CD4-positive, CD25-positive, alpha-beta regulatory T cell (primary cell): ENCODE measurements around the gene FOCAD. TPM values are rescaled to one million over a fixed set of nuclear protein-coding genes. Genes with fewer than 3 reads are reported as not detected.

Source experiments
- ATAC-seq, 2 donors: fragments of 150-1000 bp; cut with Tn5 transposase; one replicate each; pipeline ENCODE4 v1.10.0; 2021; ENCODE audit warnings: low read depth in 2 of 2, moderate number of reproducible peaks in 2 of 2, moderate library complexity in 1 of 2
- DNase-seq, 3 donors: peaks; one replicate each; pipeline versions ENCODE4 v3.0.0 to v3.0.0-alpha.2; 2012 to 2022; ENCODE audit warnings: mixed read lengths in 1 of 3
- H3K27ac ChIP-seq: one replicate; pipeline ENCODE4 v1.7.0; 2013; ENCODE audit warnings: mild to moderate bottlenecking, low read length; ENCODE audit not compliant: insufficient read depth, poor library complexity, severe bottlenecking
- H3K27me3 ChIP-seq: one replicate; pipeline ENCODE4 v1.7.0; 2013; ENCODE audit warnings: low read length; ENCODE audit not compliant: control insufficient read depth, insufficient read depth
- H3K36me3 ChIP-seq: one replicate; pipeline ENCODE4 v1.7.0; 2013; ENCODE audit warnings: mild to moderate bottlenecking, low read length, moderate library complexity; ENCODE audit not compliant: control insufficient read depth, insufficient read depth
- H3K4me1 ChIP-seq: 2 replicates; pipeline ENCODE4 v1.7.0; 2013; ENCODE audit warnings: mild to moderate bottlenecking, low read length; ENCODE audit not compliant: insufficient read depth, control insufficient read depth, poor library complexity, severe bottlenecking
- H3K4me3 ChIP-seq: one replicate; pipeline ENCODE4 v1.7.0; 2013; ENCODE audit warnings: low read depth, mild to moderate bottlenecking, low read length, moderate library complexity
- H3K9me3 ChIP-seq, 2 experiments: 1 replicate in 1 of 2; 2 replicates in 1 of 2; pipeline ENCODE4 v1.7.0; 2013; ENCODE audit warnings: low read length in 2 of 2, mild to moderate bottlenecking in 1 of 2, moderate library complexity in 1 of 2; ENCODE audit not compliant: control insufficient read depth in 2 of 2
- H3K27ac Mint-ChIP-seq, 3 donors: one replicate each; pipeline ENCODE4 v1.8.0; 2020 to 2022; ENCODE audit warnings: mild to moderate bottlenecking in 3 of 3, mixed read lengths in 3 of 3, moderate library complexity in 2 of 3
- H3K27me3 Mint-ChIP-seq: one replicate; pipeline ENCODE4 v1.8.0; 2022; ENCODE audit warnings: mild to moderate bottlenecking, mixed read lengths
- H3K36me3 Mint-ChIP-seq: one replicate; pipeline ENCODE4 v1.8.0; 2020; ENCODE audit warnings: mixed read lengths
- H3K4me1 Mint-ChIP-seq, 4 donors: one replicate each; pipeline ENCODE4 v1.8.0; 2020 to 2022; ENCODE audit warnings: mixed read lengths in 4 of 4, mild to moderate bottlenecking in 1 of 4
- H3K4me3 Mint-ChIP-seq, 4 donors: one replicate each; pipeline ENCODE4 v1.8.0; 2020 to 2022; ENCODE audit warnings: mild to moderate bottlenecking in 4 of 4, mixed read lengths in 4 of 4, moderate library complexity in 3 of 4
- H3K9me3 Mint-ChIP-seq, 7 donors: one replicate each; pipeline ENCODE4 v1.8.0; 2020 to 2022; ENCODE audit warnings: mixed read lengths in 7 of 7, mild to moderate bottlenecking in 3 of 7, moderate library complexity in 2 of 7
- polyA plus RNA-seq, 4 donors: library from polyadenylated mRNA; unstranded; fragments of 300-500 nt; fragmentation: Illumina TruSeq; gene quantifications; one replicate each; pipeline ENCODE4 v1.2.3, GENCODE V29; 2021
- total RNA-seq: library from RNA; stranded (reverse); gene quantifications from one replicate; pipeline ENCODE4 v1.2.3, GENCODE V29; 2022

FOCAD gene
- total and polyA plus RNA-seq, 5 donors from 2014 or later, result 9.0 to 19.6 (median 13.4) TPM

DNA sequence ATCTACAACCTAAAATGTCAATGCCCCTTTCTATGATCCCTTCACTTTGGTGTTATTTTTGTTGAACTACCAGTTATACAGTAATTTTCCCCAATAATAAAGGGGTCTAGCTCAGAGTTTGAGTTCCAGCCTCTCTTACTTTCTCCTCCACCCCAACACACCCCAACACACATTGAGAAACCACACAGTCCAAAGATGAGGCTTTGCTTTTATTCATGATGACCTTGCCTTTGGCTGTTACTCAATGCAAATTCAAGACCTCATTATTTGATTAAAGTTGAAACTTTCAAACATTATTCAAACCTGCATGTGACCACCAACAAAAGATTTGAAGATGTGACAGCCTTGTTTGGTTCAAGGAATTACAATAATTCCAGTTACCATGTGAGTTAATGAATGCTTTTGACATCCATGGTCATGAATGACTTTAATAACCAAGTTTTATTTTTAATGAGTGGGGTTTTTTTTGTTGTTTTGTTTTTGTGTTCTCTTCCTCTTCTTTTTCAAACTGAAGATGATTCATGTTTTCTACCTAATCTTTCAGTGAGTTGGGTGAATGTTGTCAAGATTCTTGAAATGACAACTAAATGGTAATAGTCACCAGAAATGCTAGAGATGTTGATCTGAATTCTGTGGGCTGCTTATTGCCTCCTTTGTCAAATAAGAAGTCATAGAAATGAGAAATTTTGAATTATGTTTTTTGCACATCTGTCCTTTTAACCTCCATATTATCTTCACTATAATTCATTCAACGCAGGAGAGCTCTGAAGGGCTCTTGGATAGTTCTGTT lies 241.4 kb downstream of the FOCAD start:
- no peaks in the 10 kb centered on the region for H3K27me3 ChIP-seq
- DNase-seq (peak in 1 of 3 donors; percentile 9), ATAC-seq (no peak)
- H3K27me3 Mint-ChIP-seq, result no peaks in the 10 kb centered on the region
- H3K4me3 Mint-ChIP-seq, result no peak overlapping the region
- no peak overlapping the region for H3K4me3 ChIP-seq
- H3K27ac ChIP-seq, result no peak overlapping the region
- H3K36me3 ChIP-seq, result peaks cover 3% of the 10 kb centered on the region
- peaks cover 0 to 4% (median 0%) of the 10 kb centered on the region in 7 donors for H3K9me3 Mint-ChIP-seq
- H3K4me1 ChIP-seq, result no peaks in the 10 kb centered on the region
- peaks cover 6 to 20% (median 14%) of the 10 kb centered on the region in 4 donors for H3K4me1 Mint-ChIP-seq
- H3K9me3 ChIP-seq, result no peaks in the 10 kb centered on the region
- H3K27ac Mint-ChIP-seq, result no peak overlapping the region
- peaks cover 10% of the 10 kb centered on the region for H3K36me3 Mint-ChIP-seq

DNA sequence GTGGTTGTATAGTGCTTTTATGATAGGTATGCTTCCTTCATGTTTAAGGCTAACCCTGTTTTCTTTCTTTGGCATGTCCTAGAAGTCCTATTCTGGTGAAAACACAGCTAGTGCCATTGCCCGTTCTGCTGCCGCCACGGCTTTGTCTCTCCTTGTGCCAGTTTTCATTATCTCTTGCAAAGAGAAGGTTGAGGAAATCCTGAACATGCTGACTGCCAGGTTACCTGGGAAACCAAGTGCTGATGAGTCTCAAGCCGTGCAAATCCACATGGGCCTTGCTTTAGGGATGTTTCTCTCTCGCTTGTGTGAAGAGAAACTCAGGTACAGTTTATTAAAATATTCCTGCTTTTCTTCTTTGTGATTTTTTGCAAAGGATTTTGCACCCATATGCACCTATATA lies 245.2 kb downstream of the FOCAD start:
- H3K4me3 Mint-ChIP-seq, result no peak overlapping the region
- Histone ChIP-seq H3K27me3 (no peaks in the 10 kb centered on the region), H3K4me1 (no peaks in the 10 kb centered on the region), H3K4me3 (no peak overlapping the region), H3K27ac (no peak overlapping the region), H3K9me3 (no peaks in the 10 kb centered on the region), H3K36me3 (peaks cover 3% of the 10 kb centered on the region)
- no peak for ATAC-seq
- no peak overlapping the region for H3K27ac Mint-ChIP-seq
- H3K36me3 Mint-ChIP-seq, result peaks cover 22% of the 10 kb centered on the region
- H3K9me3 Mint-ChIP-seq, result peaks cover 0 to 4% (median 0%) of the 10 kb centered on the region in 7 donors
- H3K4me1 Mint-ChIP-seq, result peaks cover 8 to 20% (median 14%) of the 10 kb centered on the region in 4 donors
- no peak for DNase-seq
- H3K27me3 Mint-ChIP-seq, result no peaks in the 10 kb centered on the region

GRCh38 chr9:20930836-20931235 lies 246.8 kb downstream of the FOCAD start:
- Mint-ChIP-seq H3K4me3 (no peak overlapping the region), H3K27me3 (no peaks in the 10 kb centered on the region)

GRCh38 chr9:20940447-20941173 lies 256.6 kb downstream of the FOCAD start:
- H3K9me3 ChIP-seq, result no peaks in the 10 kb centered on the region
- no peak overlapping the region for H3K27ac ChIP-seq
- ATAC-seq, result peak; percentile 29 to 37
- no peak overlapping the region for H3K4me3 ChIP-seq
- Mint-ChIP-seq H3K4me3 (no peak overlapping the region), H3K9me3 (no peaks in the 10 kb centered on the region), H3K36me3 (peaks cover 18% of the 10 kb centered on the region), H3K27ac (peak overlapping the region in 1 of 3 donors; percentile 18), H3K4me1 (peaks cover 0 to 8% (median 4%) of the 10 kb centered on the region in 4 donors), H3K27me3 (no peaks in the 10 kb centered on the region)
- no peaks in the 10 kb centered on the region for H3K36me3 ChIP-seq
- no peaks in the 10 kb centered on the region for H3K27me3 ChIP-seq
- DNase-seq, result peak in 1 of 3 donors; percentile 8
- no peaks in the 10 kb centered on the region for H3K4me1 ChIP-seq

More at GRCh38 chr9:20930836-20931235, 246.8 kb downstream of the FOCAD start:
- DNase-seq (no peak), ATAC-seq (no peak)
- H3K4me3 ChIP-seq, result no peak overlapping the region
- Mint-ChIP-seq H3K4me1 (peaks cover 8 to 14% (median 14%) of the 10 kb centered on the region in 4 donors), H3K9me3 (peaks cover 0 to 1% (median 0%) of the 10 kb centered on the region in 7 donors), H3K36me3 (peaks cover 20% of the 10 kb centered on the region), H3K27ac (no peak overlapping the region)
- H3K27ac ChIP-seq, result no peak overlapping the region
- peaks cover 3% of the 10 kb centered on the region for H3K36me3 ChIP-seq
- H3K4me1 ChIP-seq, result no peaks in the 10 kb centered on the region
- H3K9me3 ChIP-seq, result no peaks in the 10 kb centered on the region
- H3K27me3 ChIP-seq, result no peaks in the 10 kb centered on the region

- Histone ChIP-seq H3K36me3 (no peaks in the 10 kb centered on the region), H3K27ac (no peak overlapping the region), H3K27me3 (no peaks in the 10 kb centered on the region), H3K4me3 (no peak overlapping the region), H3K4me1 (no peaks in the 10 kb centered on the region), H3K9me3 (no peaks in the 10 kb centered on the region)
- Mint-ChIP-seq H3K27me3 (no peaks in the 10 kb centered on the region), H3K27ac (peak overlapping the region in 1 of 3 donors; percentile 18), H3K4me1 (peaks cover 0 to 8% (median 4%) of the 10 kb centered on the region in 4 donors), H3K36me3 (peaks cover 16% of the 10 kb centered on the region), H3K9me3 (no peaks in the 10 kb centered on the region), H3K4me3 (no peak overlapping the region)
- peak; percentile 27 to 82 (median 68) for DNase-seq
- ATAC-seq, result peak; percentile 88 to 96
Measured at GRCh38 chr9:20941174-20941690, 257.2 kb downstream of the FOCAD start.

GRCh38 chr9:20944507-20944906 lies 260.4 kb downstream of the FOCAD start:
- no peak overlapping the region for H3K4me3 ChIP-seq
- no peak overlapping the region for H3K27ac ChIP-seq
- Mint-ChIP-seq H3K4me3 (no peak overlapping the region), H3K27me3 (no peaks in the 10 kb centered on the region), H3K4me1 (peaks cover 0 to 8% (median 4%) of the 10 kb centered on the region in 4 donors), H3K9me3 (no peaks in the 10 kb centered on the region), H3K27ac (no peak overlapping the region), H3K36me3 (peaks cover 25% of the 10 kb centered on the region)
- DNase-seq (no peak), ATAC-seq (no peak)
- H3K9me3 ChIP-seq, result no peaks in the 10 kb centered on the region
- H3K36me3 ChIP-seq, result peaks cover 3% of the 10 kb centered on the region
- no peaks in the 10 kb centered on the region for H3K4me1 ChIP-seq
- H3K27me3 ChIP-seq, result no peaks in the 10 kb centered on the region

- Histone ChIP-seq H3K27ac (no peak overlapping the region), H3K36me3 (peaks cover 3% of the 10 kb centered on the region), H3K27me3 (no peaks in the 10 kb centered on the region), H3K9me3 (no peaks in the 10 kb centered on the region), H3K4me3 (no peak overlapping the region), H3K4me1 (no peaks in the 10 kb centered on the region)
- ATAC-seq, result no peak
- Mint-ChIP-seq H3K27ac (no peak overlapping the region), H3K4me1 (peaks cover 0 to 6% (median 4%) of the 10 kb centered on the region in 4 donors), H3K4me3 (no peak overlapping the region), H3K36me3 (peaks cover 27% of the 10 kb centered on the region), H3K27me3 (no peaks in the 10 kb centered on the region), H3K9me3 (no peaks in the 10 kb centered on the region)
- no peak for DNase-seq
Measured at GRCh38 chr9:20945269-20945668, 261.2 kb downstream of the FOCAD start.
